ENCODE data around the gene CD99L2. TPM values are rescaled to one million over a fixed set of nuclear protein-coding genes. Genes with fewer than 3 reads are reported as not detected.

Gene CD99L2
- total and polyA plus RNA-seq, 10 of the 15 experiments (the other 5 are each of a cell fraction or from before 2014, with no cell fraction given): 1.1 to 22.9 (median 13.0) TPM

DNA sequence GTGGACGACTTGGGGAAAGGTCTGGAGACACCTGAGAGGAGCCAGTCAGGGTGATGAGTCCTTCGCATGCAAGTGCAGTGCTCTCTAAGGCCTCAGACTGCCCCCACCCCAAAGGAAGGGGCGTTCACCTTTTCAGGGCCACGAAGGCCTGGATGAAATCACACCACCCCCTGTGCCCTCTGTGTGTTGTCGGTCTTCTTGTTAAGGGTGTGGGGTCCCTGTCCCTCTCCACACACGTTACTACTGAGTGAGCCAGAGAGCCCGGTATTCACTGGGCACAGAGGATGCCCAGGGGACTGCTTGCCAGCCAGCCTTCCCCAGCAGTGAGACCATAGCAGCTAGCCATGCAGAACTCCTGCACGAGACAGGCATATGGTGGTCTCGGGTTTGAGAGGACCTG, 133.2 kb downstream of the CD99L2 start (continued):
- TF ChIP-seq, protein P1, sequence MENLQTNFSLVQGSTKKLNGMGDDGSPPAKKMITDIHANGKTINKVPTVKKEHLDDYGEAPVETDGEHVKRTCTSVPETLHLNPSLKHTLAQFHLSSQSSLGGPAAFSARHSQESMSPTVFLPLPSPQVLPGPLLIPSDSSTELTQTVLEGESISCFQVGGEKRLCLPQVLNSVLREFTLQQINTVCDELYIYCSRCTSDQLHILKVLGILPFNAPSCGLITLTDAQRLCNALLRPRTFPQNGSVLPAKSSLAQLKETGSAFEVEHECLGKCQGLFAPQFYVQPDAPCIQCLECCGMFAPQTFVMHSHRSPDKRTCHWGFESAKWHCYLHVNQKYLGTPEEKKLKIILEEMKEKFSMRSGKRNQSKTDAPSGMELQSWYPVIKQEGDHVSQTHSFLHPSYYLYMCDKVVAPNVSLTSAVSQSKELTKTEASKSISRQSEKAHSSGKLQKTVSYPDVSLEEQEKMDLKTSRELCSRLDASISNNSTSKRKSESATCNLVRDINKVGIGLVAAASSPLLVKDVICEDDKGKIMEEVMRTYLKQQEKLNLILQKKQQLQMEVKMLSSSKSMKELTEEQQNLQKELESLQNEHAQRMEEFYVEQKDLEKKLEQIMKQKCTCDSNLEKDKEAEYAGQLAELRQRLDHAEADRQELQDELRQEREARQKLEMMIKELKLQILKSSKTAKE (IDR thresholded peaks at IDR 0.05; ENCODE audit: low read depth, poor library complexity, severe bottlenecking): no peak
- TF ChIP-seq RELA (IDR thresholded peaks at IDR 0.05; ENCODE audit: borderline replicate concordance, partially characterized antibody): no peak
- no peak for TF ChIP-seq ZNF207 (IDR thresholded peaks at IDR 0.05; ENCODE audit: borderline replicate concordance)
- TF ChIP-seq, protein P2, sequence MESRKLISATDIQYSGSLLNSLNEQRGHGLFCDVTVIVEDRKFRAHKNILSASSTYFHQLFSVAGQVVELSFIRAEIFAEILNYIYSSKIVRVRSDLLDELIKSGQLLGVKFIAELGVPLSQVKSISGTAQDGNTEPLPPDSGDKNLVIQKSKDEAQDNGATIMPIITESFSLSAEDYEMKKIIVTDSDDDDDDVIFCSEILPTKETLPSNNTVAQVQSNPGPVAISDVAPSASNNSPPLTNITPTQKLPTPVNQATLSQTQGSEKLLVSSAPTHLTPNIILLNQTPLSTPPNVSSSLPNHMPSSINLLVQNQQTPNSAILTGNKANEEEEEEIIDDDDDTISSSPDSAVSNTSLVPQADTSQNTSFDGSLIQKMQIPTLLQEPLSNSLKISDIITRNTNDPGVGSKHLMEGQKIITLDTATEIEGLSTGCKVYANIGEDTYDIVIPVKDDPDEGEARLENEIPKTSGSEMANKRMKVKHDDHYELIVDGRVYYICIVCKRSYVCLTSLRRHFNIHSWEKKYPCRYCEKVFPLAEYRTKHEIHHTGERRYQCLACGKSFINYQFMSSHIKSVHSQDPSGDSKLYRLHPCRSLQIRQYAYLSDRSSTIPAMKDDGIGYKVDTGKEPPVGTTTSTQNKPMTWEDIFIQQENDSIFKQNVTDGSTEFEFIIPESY (IDR thresholded peaks at IDR 0.05): no peak
- no peak for TF ChIP-seq ZNF24 (IDR thresholded peaks at IDR 0.05)
- no peak for TF ChIP-seq RBBP5 (conservative IDR thresholded peaks at IDR 0.05)
- no peak for TF ChIP-seq YY1 (IDR thresholded peaks at IDR 0.05; ENCODE audit: low read depth, low read length)
- no peak for TF ChIP-seq ZNF274 (IDR thresholded peaks at IDR 0.05; ENCODE audit: insufficient read depth, insufficient read length)
- TF ChIP-seq, protein P3, sequence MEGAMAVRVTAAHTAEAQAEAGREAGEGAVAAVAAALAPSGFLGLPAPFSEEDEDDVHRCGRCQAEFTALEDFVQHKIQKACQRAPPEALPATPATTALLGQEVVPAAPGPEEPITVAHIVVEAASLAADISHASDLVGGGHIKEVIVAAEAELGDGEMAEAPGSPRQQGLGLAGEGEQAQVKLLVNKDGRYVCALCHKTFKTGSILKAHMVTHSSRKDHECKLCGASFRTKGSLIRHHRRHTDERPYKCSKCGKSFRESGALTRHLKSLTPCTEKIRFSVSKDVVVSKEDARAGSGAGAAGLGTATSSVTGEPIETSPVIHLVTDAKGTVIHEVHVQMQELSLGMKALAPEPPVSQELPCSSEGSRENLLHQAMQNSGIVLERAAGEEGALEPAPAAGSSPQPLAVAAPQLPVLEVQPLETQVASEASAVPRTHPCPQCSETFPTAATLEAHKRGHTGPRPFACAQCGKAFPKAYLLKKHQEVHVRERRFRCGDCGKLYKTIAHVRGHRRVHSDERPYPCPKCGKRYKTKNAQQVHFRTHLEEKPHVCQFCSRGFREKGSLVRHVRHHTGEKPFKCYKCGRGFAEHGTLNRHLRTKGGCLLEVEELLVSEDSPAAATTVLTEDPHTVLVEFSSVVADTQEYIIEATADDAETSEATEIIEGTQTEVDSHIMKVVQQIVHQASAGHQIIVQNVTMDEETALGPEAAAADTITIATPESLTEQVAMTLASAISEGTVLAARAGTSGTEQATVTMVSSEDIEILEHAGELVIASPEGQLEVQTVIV (IDR thresholded peaks at IDR 0.05; ENCODE audit: borderline replicate concordance, partially characterized antibody): no peak
- TF ChIP-seq, protein P4, sequence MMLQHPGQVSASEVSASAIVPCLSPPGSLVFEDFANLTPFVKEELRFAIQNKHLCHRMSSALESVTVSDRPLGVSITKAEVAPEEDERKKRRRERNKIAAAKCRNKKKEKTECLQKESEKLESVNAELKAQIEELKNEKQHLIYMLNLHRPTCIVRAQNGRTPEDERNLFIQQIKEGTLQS (IDR thresholded peaks at IDR 0.05; ENCODE audit: borderline replicate concordance, extremely low read depth, low read depth, low read length): no peak
- TF ChIP-seq BACH1 (IDR thresholded peaks at IDR 0.05; ENCODE audit: borderline replicate concordance): no peak
- no peak for TF ChIP-seq FOXK2 (IDR thresholded peaks at IDR 0.05)
- TF ChIP-seq TCF7 (IDR thresholded peaks at IDR 0.05; ENCODE audit: borderline replicate concordance): no peak
- TF ChIP-seq, protein P5, sequence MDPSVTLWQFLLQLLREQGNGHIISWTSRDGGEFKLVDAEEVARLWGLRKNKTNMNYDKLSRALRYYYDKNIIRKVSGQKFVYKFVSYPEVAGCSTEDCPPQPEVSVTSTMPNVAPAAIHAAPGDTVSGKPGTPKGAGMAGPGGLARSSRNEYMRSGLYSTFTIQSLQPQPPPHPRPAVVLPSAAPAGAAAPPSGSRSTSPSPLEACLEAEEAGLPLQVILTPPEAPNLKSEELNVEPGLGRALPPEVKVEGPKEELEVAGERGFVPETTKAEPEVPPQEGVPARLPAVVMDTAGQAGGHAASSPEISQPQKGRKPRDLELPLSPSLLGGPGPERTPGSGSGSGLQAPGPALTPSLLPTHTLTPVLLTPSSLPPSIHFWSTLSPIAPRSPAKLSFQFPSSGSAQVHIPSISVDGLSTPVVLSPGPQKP (IDR thresholded peaks at IDR 0.05; ENCODE audit: low read depth, low read length): no peak
- TF ChIP-seq, protein P6, sequence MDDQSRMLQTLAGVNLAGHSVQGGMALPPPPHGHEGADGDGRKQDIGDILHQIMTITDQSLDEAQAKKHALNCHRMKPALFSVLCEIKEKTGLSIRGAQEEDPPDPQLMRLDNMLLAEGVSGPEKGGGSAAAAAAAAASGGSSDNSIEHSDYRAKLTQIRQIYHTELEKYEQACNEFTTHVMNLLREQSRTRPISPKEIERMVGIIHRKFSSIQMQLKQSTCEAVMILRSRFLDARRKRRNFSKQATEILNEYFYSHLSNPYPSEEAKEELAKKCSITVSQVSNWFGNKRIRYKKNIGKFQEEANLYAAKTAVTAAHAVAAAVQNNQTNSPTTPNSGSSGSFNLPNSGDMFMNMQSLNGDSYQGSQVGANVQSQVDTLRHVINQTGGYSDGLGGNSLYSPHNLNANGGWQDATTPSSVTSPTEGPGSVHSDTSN (IDR thresholded peaks at IDR 0.05; ENCODE audit: insufficient replicate concordance, low read depth, low read length): no peak
- TF ChIP-seq, protein P7, sequence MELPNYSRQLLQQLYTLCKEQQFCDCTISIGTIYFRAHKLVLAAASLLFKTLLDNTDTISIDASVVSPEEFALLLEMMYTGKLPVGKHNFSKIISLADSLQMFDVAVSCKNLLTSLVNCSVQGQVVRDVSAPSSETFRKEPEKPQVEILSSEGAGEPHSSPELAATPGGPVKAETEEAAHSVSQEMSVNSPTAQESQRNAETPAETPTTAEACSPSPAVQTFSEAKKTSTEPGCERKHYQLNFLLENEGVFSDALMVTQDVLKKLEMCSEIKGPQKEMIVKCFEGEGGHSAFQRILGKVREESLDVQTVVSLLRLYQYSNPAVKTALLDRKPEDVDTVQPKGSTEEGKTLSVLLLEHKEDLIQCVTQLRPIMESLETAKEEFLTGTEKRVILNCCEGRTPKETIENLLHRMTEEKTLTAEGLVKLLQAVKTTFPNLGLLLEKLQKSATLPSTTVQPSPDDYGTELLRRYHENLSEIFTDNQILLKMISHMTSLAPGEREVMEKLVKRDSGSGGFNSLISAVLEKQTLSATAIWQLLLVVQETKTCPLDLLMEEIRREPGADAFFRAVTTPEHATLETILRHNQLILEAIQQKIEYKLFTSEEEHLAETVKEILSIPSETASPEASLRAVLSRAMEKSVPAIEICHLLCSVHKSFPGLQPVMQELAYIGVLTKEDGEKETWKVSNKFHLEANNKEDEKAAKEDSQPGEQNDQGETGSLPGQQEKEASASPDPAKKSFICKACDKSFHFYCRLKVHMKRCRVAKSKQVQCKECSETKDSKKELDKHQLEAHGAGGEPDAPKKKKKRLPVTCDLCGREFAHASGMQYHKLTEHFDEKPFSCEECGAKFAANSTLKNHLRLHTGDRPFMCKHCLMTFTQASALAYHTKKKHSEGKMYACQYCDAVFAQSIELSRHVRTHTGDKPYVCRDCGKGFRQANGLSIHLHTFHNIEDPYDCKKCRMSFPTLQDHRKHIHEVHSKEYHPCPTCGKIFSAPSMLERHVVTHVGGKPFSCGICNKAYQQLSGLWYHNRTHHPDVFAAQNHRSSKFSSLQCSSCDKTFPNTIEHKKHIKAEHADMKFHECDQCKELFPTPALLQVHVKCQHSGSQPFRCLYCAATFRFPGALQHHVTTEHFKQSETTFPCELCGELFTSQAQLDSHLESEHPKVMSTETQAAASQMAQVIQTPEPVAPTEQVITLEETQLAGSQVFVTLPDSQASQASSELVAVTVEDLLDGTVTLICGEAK (IDR thresholded peaks at IDR 0.05; ENCODE audit: borderline replicate concordance): no peak

Data from GM12878 (cell line).